Effector memory CD4-positive, alpha-beta T cell (primary cell): ENCODE data around the gene LMF2.
"Not testable (repeated sequence)": the region's sequence is repeated elsewhere in the genome, so short reads cannot be mapped to it uniquely, and the experiment has no call there.

ENCODE experiments used
- DNase-seq, 3 donors: peaks; one replicate each; pipeline ENCODE4 v3.0.0-alpha.2; 2020
- H3K27ac ChIP-seq: 2 replicates; pipeline ENCODE4 v1.7.0; 2013; ENCODE audit warnings: mild to moderate bottlenecking, low read length, moderate library complexity; ENCODE audit not compliant: insufficient read depth, poor library complexity, severe bottlenecking
- H3K27me3 ChIP-seq: replicated peaks from 2 replicates; pipeline ENCODE4 v1.7.0; 2013; ENCODE audit warnings: mild to moderate bottlenecking, low read length; ENCODE audit not compliant: insufficient read depth, control insufficient read depth, poor library complexity, severe bottlenecking
- H3K36me3 ChIP-seq: 2 replicates; pipeline ENCODE4 v1.7.0; 2013; ENCODE audit warnings: mild to moderate bottlenecking, low read length, moderate library complexity; ENCODE audit not compliant: control insufficient read depth, insufficient read depth
- H3K4me1 ChIP-seq: 2 replicates; pipeline ENCODE4 v1.7.0; 2013; ENCODE audit warnings: low read length, mild to moderate bottlenecking; ENCODE audit not compliant: control insufficient read depth, insufficient read depth, poor library complexity, severe bottlenecking
- H3K4me3 ChIP-seq: 2 replicates; pipeline ENCODE4 v1.7.0; 2013; ENCODE audit warnings: low read length, low read depth, mild to moderate bottlenecking; ENCODE audit not compliant: insufficient read depth, poor library complexity, severe bottlenecking
- H3K9me3 ChIP-seq: 2 replicates; pipeline ENCODE4 v1.7.0; 2013; ENCODE audit warnings: mild to moderate bottlenecking, low read length, moderate library complexity; ENCODE audit not compliant: control insufficient read depth

The LMF2 gene

GRCh38 chr22:50546326-50547262, 39.1 kb upstream of the LMF2 start:
- Histone ChIP-seq H3K9me3 (no peaks in the 10 kb centered on the region), H3K4me1 (peaks cover 39% of the 10 kb centered on the region), H3K27ac (no peak overlapping the region), H3K4me3 (no peak overlapping the region), H3K27me3 (no peaks in the 10 kb centered on the region), H3K36me3 (no peaks in the 10 kb centered on the region)
- DNase-seq, result no peak

GRCh38 chr22:50545522-50546325, 38.2 kb upstream of the LMF2 start, which contains the start of gene KLHDC7B:
TSS of gene KLHDC7B (plus strand) at chr22:50545899. CDS start at chr22:50546244, 345 bp downstream.
- Histone ChIP-seq H3K9me3 (no peaks in the 10 kb centered on the region), H3K27me3 (no peaks in the 10 kb centered on the region), H3K4me1 (peaks cover 39% of the 10 kb centered on the region), H3K4me3 (no peak within 1 kb of the TSS), H3K27ac (peak within 1 kb of the TSS; percentile 56), H3K36me3 (no peaks in the 10 kb centered on the region)
- no peak for DNase-seq

- DNase-seq, result no peak
- Histone ChIP-seq H3K27me3 (no peaks in the 10 kb centered on the region), H3K27ac (peak overlapping the region; percentile 56), H3K4me3 (peak overlapping the region; percentile 33), H3K9me3 (no peaks in the 10 kb centered on the region), H3K36me3 (no peaks in the 10 kb centered on the region), H3K4me1 (peaks cover 42% of the 10 kb centered on the region)
These were observed 37.3 kb upstream of the LMF2 start for GRCh38 chr22:50544746-50545253.

- DNase-seq, result peak; percentile 71 to 75 (median 73)
- Histone ChIP-seq H3K4me1 (peaks cover 39% of the 10 kb centered on the region), H3K4me3 (peak overlapping the region; percentile 33), H3K9me3 (no peaks in the 10 kb centered on the region), H3K36me3 (no peaks in the 10 kb centered on the region), H3K27ac (peak overlapping the region; percentile 56), H3K27me3 (no peaks in the 10 kb centered on the region)
These were observed 36.7 kb upstream of the LMF2 start for GRCh38 chr22:50544078-50544745.

GRCh38 chr22:50542416-50542927, 35.0 kb upstream of the LMF2 start:
- DNase-seq, result no peak
- Histone ChIP-seq H3K27ac (no peak overlapping the region), H3K27me3 (no peaks in the 10 kb centered on the region), H3K9me3 (no peaks in the 10 kb centered on the region), H3K4me3 (no peak overlapping the region), H3K4me1 (peaks cover 38% of the 10 kb centered on the region), H3K36me3 (no peaks in the 10 kb centered on the region)

- not testable (repeated sequence) for DNase-seq, H3K36me3 ChIP-seq, H3K4me3 ChIP-seq, H3K9me3 ChIP-seq, H3K27ac ChIP-seq, H3K27me3 ChIP-seq
- peaks cover 37% of the 10 kb centered on the region for H3K4me1 ChIP-seq
These were observed 34.1 kb upstream of the LMF2 start for GRCh38 chr22:50541667-50542026.

GRCh38 chr22:50540381-50540780, 32.9 kb upstream of the LMF2 start:
- DNase-seq, result no peak
- Histone ChIP-seq H3K27me3 (no peaks in the 10 kb centered on the region), H3K4me3 (no peak overlapping the region), H3K4me1 (peaks cover 30% of the 10 kb centered on the region), H3K9me3 (no peaks in the 10 kb centered on the region), H3K27ac (peak overlapping the region; percentile 98), H3K36me3 (no peaks in the 10 kb centered on the region)

- H3K4me1 ChIP-seq, result peaks cover 23% of the 10 kb centered on the region
- no peak overlapping the region for H3K4me3 ChIP-seq
- no peaks in the 10 kb centered on the region for H3K9me3 ChIP-seq
- H3K36me3 ChIP-seq, result no peaks in the 10 kb centered on the region
- peak overlapping the region; percentile 98 for H3K27ac ChIP-seq
- no peak for DNase-seq
- H3K27me3 ChIP-seq, result no peaks in the 10 kb centered on the region
These were observed 30.3 kb upstream of the LMF2 start for GRCh38 chr22:50537765-50538164.

- H3K4me3 ChIP-seq, result no peak overlapping the region
- no peaks in the 10 kb centered on the region for H3K9me3 ChIP-seq
- no peaks in the 10 kb centered on the region for H3K27me3 ChIP-seq
- H3K27ac ChIP-seq, result no peak overlapping the region
- H3K4me1 ChIP-seq, result peaks cover 28% of the 10 kb centered on the region
- H3K36me3 ChIP-seq, result no peaks in the 10 kb centered on the region
- no peak for DNase-seq
These were observed 28.7 kb upstream of the LMF2 start for GRCh38 chr22:50536226-50536625.
